ENCODE data around the gene PLXNA4. TPM values are rescaled to one million over a fixed set of nuclear protein-coding genes. Genes with fewer than 3 reads are reported as not detected.

PLXNA4 gene
- total and polyA plus RNA-seq, 9 of the 15 experiments (the other 6 are each of a cell fraction or from before 2014, with no cell fraction given), result under 0.01 to 0.09 TPM; not detected in 7

GRCh38 chr7:132106491-132106890 lies 469.8 kb downstream of the PLXNA4 start (continued):
- TF ChIP-seq SIN3B (IDR thresholded peaks at IDR 0.05; ENCODE audit: low read depth), result no peak

DNA sequence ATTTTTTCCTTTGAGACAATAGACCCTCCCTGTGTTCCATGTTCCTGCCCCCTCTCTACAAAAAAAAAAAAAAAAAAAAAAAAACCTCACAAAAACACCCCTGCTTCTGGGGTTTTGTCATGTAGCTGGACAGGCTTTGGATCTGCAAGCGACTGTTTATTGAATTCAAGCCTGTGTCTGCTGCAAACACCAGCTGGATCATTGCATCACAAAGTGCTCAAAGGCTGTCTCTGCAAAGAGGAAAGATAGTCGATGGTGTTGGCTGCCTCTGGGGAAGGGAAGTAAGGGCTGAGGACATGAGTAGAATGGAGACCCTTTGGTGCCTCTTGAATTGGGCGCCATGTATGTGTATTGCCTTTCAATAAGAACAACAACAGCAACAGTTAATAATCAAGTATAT lies 471.2 kb downstream of the PLXNA4 start:
- Histone ChIP-seq H4K20me1 (replicated peaks; ENCODE audit: control insufficient read depth, insufficient read depth, low read length) (no peaks in the 10 kb centered on the region), H3K27me3 (ENCODE audit: control insufficient read depth in 2 of 2, insufficient read depth in 2 of 2, low read length in 2 of 2) (peaks cover 0 to 16% of the 10 kb centered on the region in 2 experiments; a peak in 3 of 5 replicates), H3K79me2 (ENCODE audit: control insufficient read depth, insufficient read depth, low read length) (no peaks in the 10 kb centered on the region), H3K36me3 (ENCODE audit: control insufficient read depth, insufficient read depth, low read length) (no peaks in the 10 kb centered on the region), H3K4me1 (replicated peaks in 1 of 2; ENCODE audit: control insufficient read depth in 2 of 2, insufficient read depth in 2 of 2, low read length in 2 of 2) (no peaks in the 10 kb centered on the region; a peak in 1 of 5 replicates), H2AFZ (ENCODE audit: low read depth, low read length) (no peak overlapping the region), H3K4me2 (ENCODE audit: insufficient read depth, low read length) (no peak overlapping the region), H3K27ac (ENCODE audit: extremely low read depth, low read depth, low read length) (no peak overlapping the region), H3K4me3 (no peak overlapping the region), H3K9me1 (ENCODE audit: control insufficient read depth, insufficient read depth, low read length) (no peaks in the 10 kb centered on the region), H3K9ac (ENCODE audit: insufficient read depth in 1 of 2, low read depth in 2 of 2, low read length in 2 of 2) (no peak overlapping the region), H3K9me3 (replicated peaks; ENCODE audit: control insufficient read depth, insufficient read depth, low read depth, low read length) (no peaks in the 10 kb centered on the region)
- FAIRE-seq (no peak), ATAC-seq (no peak), DNase-seq (ENCODE audit: extremely low read depth in 1 of 4, low spot score in 3 of 4) (no peak)
- in situ Hi-C loops (cut with MboI) (no loop called here), intact Hi-C loops (cut with micrococcal nuclease) (no loop called here)
- ChIA-PET CTCF (ENCODE audit: low intra/inter-chr PET ratio) (no interaction called here), POLR2A (interaction anchor here (0.5 to 1.0 kb wide), 2 partner anchors 8 to 21 kb away, joined by 3 to 4 read pairs; no protein-coding TSS in a partner anchor)
- WGBS (ENCODE audit: insufficient coverage, low coverage, missing lambda C conversion rate), result 0% methylated on average over 3 of the region's 3 CpGs
- no TSS peak for BruUV-seq (replicated peaks)
- no peak for TF ChIP-seq HINFP (tag; conservative IDR thresholded peaks at IDR 0.05; ENCODE audit: low read depth)
- no peak for TF ChIP-seq TBL1XR1 (IDR thresholded peaks at IDR 0.05; ENCODE audit: low read length in 2 of 2)
- no peak for TF ChIP-seq HIVEP1 (CRISPR knock-in tag; IDR thresholded peaks at IDR 0.05)
- TF ChIP-seq KLF10 (CRISPR knock-in tag; IDR thresholded peaks at IDR 0.05), result no peak
- TF ChIP-seq TAF9B (IDR thresholded peaks at IDR 0.05; ENCODE audit: partially characterized antibody), result no peak
- TF ChIP-seq NCOA6 (IDR thresholded peaks at IDR 0.05), result no peak
- TF ChIP-seq, protein P1, sequence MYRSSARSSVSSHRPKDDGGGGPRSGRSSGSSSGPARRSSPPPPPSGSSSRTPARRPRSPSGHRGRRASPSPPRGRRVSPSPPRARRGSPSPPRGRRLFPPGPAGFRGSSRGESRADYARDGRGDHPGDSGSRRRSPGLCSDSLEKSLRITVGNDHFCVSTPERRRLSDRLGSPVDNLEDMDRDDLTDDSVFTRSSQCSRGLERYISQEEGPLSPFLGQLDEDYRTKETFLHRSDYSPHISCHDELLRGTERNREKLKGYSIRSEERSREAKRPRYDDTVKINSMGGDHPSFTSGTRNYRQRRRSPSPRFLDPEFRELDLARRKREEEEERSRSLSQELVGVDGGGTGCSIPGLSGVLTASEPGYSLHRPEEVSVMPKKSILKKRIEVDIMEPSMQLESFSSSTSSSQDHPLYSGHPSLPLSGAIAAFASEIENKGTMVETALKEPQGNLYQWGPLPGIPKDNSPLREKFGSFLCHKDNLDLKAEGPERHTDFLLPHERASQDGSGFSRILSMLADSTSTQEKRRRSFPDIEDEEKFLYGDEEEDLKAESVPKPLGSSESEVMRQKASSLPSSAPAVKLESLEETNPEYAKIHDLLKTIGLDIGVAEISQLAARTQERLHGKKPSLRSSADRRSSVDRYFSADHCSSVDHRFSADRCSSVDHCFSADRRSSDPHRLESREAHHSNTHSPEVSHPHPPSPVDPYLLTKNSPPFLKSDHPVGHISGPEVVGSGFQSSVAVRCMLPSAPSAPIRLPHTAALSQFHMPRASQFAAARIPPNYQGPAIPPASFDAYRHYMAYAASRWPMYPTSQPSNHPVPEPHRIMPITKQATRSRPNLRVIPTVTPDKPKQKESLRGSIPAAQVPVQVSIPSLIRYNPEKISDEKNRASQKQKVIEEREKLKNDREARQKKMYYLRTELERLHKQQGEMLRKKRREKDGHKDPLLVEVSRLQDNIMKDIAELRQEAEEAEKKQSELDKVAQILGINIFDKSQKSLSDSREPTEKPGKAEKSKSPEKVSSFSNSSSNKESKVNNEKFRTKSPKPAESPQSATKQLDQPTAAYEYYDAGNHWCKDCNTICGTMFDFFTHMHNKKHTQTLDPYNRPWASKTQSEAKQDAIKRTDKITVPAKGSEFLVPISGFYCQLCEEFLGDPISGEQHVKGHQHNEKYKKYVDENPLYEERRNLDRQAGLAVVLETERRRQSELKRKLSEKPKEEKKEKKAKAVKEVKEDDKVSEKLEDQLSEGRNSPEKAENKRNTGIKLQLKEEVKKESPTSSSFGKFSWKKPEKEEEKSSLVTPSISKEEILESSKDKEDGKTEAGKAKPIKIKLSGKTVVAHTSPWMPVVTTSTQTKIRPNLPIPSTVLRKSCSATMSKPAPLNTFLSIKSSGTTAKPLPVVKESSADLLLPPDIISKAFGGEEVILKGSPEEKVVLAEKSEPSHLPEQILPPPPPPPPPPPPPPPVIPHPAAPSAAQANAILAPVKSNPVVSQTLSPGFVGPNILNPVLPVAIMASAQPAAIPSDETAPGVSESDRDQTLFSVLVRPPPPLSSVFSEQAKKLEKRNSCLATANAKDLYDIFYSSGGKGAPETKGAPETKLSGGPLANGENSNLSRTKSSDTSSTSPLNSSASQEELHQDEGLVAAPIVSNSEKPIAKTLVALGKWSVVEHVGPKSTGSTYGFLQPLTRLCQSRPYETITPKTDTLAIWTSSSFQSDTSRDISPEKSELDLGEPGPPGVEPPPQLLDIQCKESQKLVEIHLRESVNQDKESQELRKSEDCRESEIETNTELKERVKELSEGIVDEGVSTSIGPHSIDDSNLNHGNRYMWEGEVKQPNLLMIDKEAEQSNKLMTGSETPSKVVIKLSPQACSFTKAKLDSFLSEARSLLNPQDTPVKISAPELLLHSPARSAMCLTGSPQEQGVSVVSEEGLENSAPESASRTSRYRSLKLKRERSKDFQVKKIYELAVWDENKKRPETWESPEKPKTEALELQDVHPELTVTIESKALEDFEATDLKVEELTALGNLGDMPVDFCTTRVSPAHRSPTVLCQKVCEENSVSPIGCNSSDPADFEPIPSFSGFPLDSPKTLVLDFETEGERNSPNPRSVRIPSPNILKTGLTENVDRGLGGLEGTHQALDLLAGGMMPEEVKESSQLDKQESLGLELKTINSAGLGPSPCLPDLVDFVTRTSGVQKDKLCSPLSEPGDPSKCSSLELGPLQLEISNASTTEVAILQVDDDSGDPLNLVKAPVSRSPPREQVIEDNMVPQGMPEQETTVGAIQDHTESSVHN (IDR thresholded peaks at IDR 0.05; ENCODE audit: borderline replicate concordance in 1 of 2, low read depth in 1 of 2), result no peak
- no peak for TF ChIP-seq PURB (CRISPR knock-in tag; IDR thresholded peaks at IDR 0.05; ENCODE audit: low read depth)
- no peak for TF ChIP-seq HDAC3 (IDR thresholded peaks at IDR 0.05; ENCODE audit: borderline replicate concordance, partially characterized antibody)
- TF ChIP-seq SIRT6 (IDR thresholded peaks at IDR 0.05; ENCODE audit: low read depth, low read length), result no peak
- no peak for TF ChIP-seq TAF7 (tag; IDR thresholded peaks at IDR 0.05)
